ENCODE results near the gene DLG2.

The DLG2 gene

GRCh38 chr11:85184721-85185120, 442.4 kb downstream of the DLG2 start:
- no peak overlapping the region for H4K91ac ChIP-seq (ENCODE audit: low read length)
- H3K27ac ChIP-seq (ENCODE audit: low read length, poor library complexity, severe bottlenecking): no peak overlapping the region
- no peak overlapping the region for H3K4me3 ChIP-seq (ENCODE audit: insufficient read depth in 1 of 2, low read depth in 1 of 2, low read length in 2 of 2)
- no peak overlapping the region for H3K9ac ChIP-seq (ENCODE audit: low read length)
- no peaks in the 10 kb centered on the region for H3K4me1 ChIP-seq (ENCODE audit: control insufficient read depth, insufficient read depth, low read depth, low read length)
- H2AFZ ChIP-seq (ENCODE audit: low read depth, low read length): no peak overlapping the region
- H2BK15ac ChIP-seq (ENCODE audit: low read depth, poor library complexity, severe bottlenecking): no peak overlapping the region
- no CpG with 5 or more reads among the region's 1 CpG for WGBS
- H3K4ac ChIP-seq (ENCODE audit: low read depth in 1 of 2, low read length in 2 of 2): no peak overlapping the region
- no peak overlapping the region for H2BK12ac ChIP-seq (ENCODE audit: low read length in 2 of 2)
- DNase-seq: no peak
- H4K8ac ChIP-seq (ENCODE audit: low read length): no peak overlapping the region
- no peak overlapping the region for H3K18ac ChIP-seq (ENCODE audit: low read depth in 1 of 2, low read length in 2 of 2)
- no peak overlapping the region for H3K14ac ChIP-seq (ENCODE audit: low read length in 2 of 2)
- no peak overlapping the region for H2BK5ac ChIP-seq (ENCODE audit: low read depth, low read length, poor library complexity, severe bottlenecking)
- no peak overlapping the region for H2BK120ac ChIP-seq (ENCODE audit: low read depth, low read length)
- no peak overlapping the region for H2AK5ac ChIP-seq (ENCODE audit: low read length, severe bottlenecking)
- H3K9me3 ChIP-seq (ENCODE audit: control insufficient read depth, low read length): peaks cover 7% of the 10 kb centered on the region
- H3K23ac ChIP-seq (ENCODE audit: low read length in 2 of 2): no peak overlapping the region
- no peak overlapping the region for H3K4me2 ChIP-seq (ENCODE audit: low read length, poor library complexity, severe bottlenecking)
- H3K36me3 ChIP-seq (ENCODE audit: control insufficient read depth in 1 of 2, insufficient read depth in 2 of 2, low read depth in 1 of 2, low read length in 2 of 2): no peaks in the 10 kb centered on the region
- no peaks in the 10 kb centered on the region for H3K27me3 ChIP-seq (ENCODE audit: control insufficient read depth in 1 of 2, insufficient read depth in 1 of 2, low read length in 2 of 2)
- H3K79me1 ChIP-seq (replicated peaks; ENCODE audit: low read length, poor library complexity, severe bottlenecking): no peaks in the 10 kb centered on the region

- Histone ChIP-seq H3K4me1 (ENCODE audit: control insufficient read depth, insufficient read depth, low read depth, low read length) (no peaks in the 10 kb centered on the region), H2AFZ (ENCODE audit: low read depth, low read length) (no peak overlapping the region), H4K91ac (ENCODE audit: low read length) (no peak overlapping the region), H3K27ac (ENCODE audit: low read length, poor library complexity, severe bottlenecking) (no peak overlapping the region), H2BK5ac (ENCODE audit: low read depth, low read length, poor library complexity, severe bottlenecking) (no peak overlapping the region), H3K4me3 (ENCODE audit: insufficient read depth in 1 of 2, low read depth in 1 of 2, low read length in 2 of 2) (no peak overlapping the region), H3K36me3 (ENCODE audit: control insufficient read depth in 1 of 2, insufficient read depth in 2 of 2, low read depth in 1 of 2, low read length in 2 of 2) (no peaks in the 10 kb centered on the region), H3K23ac (ENCODE audit: low read length in 2 of 2) (no peak overlapping the region), H4K8ac (ENCODE audit: low read length) (no peak overlapping the region), H2BK120ac (ENCODE audit: low read depth, low read length) (no peak overlapping the region), H3K14ac (ENCODE audit: low read length in 2 of 2) (no peak overlapping the region), H3K4me2 (ENCODE audit: low read length, poor library complexity, severe bottlenecking) (no peak overlapping the region), H3K4ac (ENCODE audit: low read depth in 1 of 2, low read length in 2 of 2) (no peak overlapping the region), H2BK12ac (ENCODE audit: low read length in 2 of 2) (no peak overlapping the region), H2AK5ac (ENCODE audit: low read length, severe bottlenecking) (no peak overlapping the region), H3K79me1 (replicated peaks; ENCODE audit: low read length, poor library complexity, severe bottlenecking) (no peaks in the 10 kb centered on the region), H3K18ac (ENCODE audit: low read depth in 1 of 2, low read length in 2 of 2) (no peak overlapping the region), H3K27me3 (ENCODE audit: control insufficient read depth in 1 of 2, insufficient read depth in 1 of 2, low read length in 2 of 2) (no peaks in the 10 kb centered on the region), H2BK15ac (ENCODE audit: low read depth, poor library complexity, severe bottlenecking) (no peak overlapping the region), H3K9ac (ENCODE audit: low read length) (no peak overlapping the region), H3K9me3 (ENCODE audit: control insufficient read depth, low read length) (peaks cover under 1% of the 10 kb centered on the region)
- 71% methylated on average over 3 of the region's 4 CpGs for WGBS
- DNase-seq: peak; percentile 35
These were observed 444.4 kb downstream of the DLG2 start for GRCh38 chr11:85182441-85183387.

DNA sequence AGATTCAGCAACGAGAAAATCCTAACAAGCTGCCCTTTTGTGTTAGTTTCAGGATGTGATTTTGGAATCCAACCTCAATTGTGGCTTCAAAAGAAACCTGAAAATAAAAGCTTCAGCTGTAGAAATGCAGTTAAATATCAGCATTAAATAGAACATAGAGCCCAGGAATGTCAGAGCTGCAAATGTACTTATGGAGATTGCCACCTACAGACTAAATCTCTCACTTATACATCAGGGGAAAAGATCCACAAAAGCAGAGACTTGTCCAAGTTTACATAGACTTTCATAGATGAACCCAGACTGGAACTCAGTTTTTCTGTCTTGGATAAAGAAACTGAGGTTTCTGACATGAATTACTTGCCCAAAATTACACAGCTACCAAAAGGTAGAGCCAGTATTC, 446.6 kb downstream of the DLG2 start:
- Histone ChIP-seq H2BK5ac (ENCODE audit: low read depth, low read length, poor library complexity, severe bottlenecking) (no peak overlapping the region), H3K9ac (ENCODE audit: low read length) (no peak overlapping the region), H3K4me1 (ENCODE audit: control insufficient read depth, insufficient read depth, low read depth, low read length) (no peaks in the 10 kb centered on the region), H2BK15ac (ENCODE audit: low read depth, poor library complexity, severe bottlenecking) (no peak overlapping the region), H3K27ac (ENCODE audit: low read length, poor library complexity, severe bottlenecking) (no peak overlapping the region), H3K36me3 (ENCODE audit: control insufficient read depth in 1 of 2, insufficient read depth in 2 of 2, low read depth in 1 of 2, low read length in 2 of 2) (no peaks in the 10 kb centered on the region), H3K23ac (ENCODE audit: low read length in 2 of 2) (no peak overlapping the region), H2AFZ (ENCODE audit: low read depth, low read length) (no peak overlapping the region), H3K18ac (ENCODE audit: low read depth in 1 of 2, low read length in 2 of 2) (no peak overlapping the region), H4K8ac (ENCODE audit: low read length) (no peak overlapping the region), H2BK120ac (ENCODE audit: low read depth, low read length) (no peak overlapping the region), H3K4me3 (ENCODE audit: insufficient read depth in 1 of 2, low read depth in 1 of 2, low read length in 2 of 2) (no peak overlapping the region), H3K14ac (ENCODE audit: low read length in 2 of 2) (no peak overlapping the region), H3K9me3 (ENCODE audit: control insufficient read depth, low read length) (no peaks in the 10 kb centered on the region), H4K91ac (ENCODE audit: low read length) (no peak overlapping the region), H2BK12ac (ENCODE audit: low read length in 2 of 2) (no peak overlapping the region), H3K27me3 (ENCODE audit: control insufficient read depth in 1 of 2, insufficient read depth in 1 of 2, low read length in 2 of 2) (no peaks in the 10 kb centered on the region), H3K4me2 (ENCODE audit: low read length, poor library complexity, severe bottlenecking) (no peak overlapping the region), H3K4ac (ENCODE audit: low read depth in 1 of 2, low read length in 2 of 2) (no peak overlapping the region), H2AK5ac (ENCODE audit: low read length, severe bottlenecking) (no peak overlapping the region), H3K79me1 (replicated peaks; ENCODE audit: low read length, poor library complexity, severe bottlenecking) (no peaks in the 10 kb centered on the region)
- 40% methylated on average over 1 of the region's 1 CpG for WGBS
- DNase-seq: no peak

DNA sequence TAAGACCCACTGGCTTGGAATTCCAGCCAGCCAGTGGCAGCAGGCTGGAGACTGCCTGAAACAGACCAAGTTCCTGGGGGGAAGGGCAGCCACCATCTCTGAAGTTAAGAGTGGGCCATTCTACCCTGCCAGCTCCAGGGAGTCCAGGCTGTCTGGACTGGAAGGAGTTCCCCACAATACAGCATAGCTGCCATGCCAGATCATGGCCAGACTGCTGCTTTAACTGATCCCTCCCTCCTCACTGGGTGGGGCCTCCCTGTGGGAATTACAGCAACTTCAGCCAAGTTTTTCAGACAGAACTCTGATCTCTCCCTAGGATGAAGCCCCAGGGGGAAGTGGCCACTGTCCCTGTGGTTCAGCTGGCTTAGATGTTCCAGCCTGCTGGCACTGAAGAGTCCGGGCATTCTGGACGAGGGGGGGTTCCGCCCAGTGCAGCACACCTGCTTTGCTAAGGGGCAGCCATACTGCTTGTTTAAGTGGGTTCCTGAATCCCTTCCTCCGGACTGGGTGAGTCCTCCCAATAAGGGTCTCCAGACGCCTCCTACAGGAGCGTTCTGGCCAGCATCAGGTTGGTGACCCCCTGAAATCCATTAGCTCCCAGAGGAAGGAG, 455.4 kb downstream of the DLG2 start:
- no peaks in the 10 kb centered on the region for H3K79me1 ChIP-seq (replicated peaks; ENCODE audit: low read length, poor library complexity, severe bottlenecking)
- no peak overlapping the region for H3K23ac ChIP-seq (ENCODE audit: low read length in 2 of 2)
- H3K27ac ChIP-seq (ENCODE audit: low read length, poor library complexity, severe bottlenecking): no peak overlapping the region
- H2AFZ ChIP-seq (ENCODE audit: low read depth, low read length): peak overlapping the region; percentile 5
- no peak overlapping the region for H2BK12ac ChIP-seq (ENCODE audit: low read length in 2 of 2)
- no peak overlapping the region for H2BK120ac ChIP-seq (ENCODE audit: low read depth, low read length)
- no peak overlapping the region for H3K4me3 ChIP-seq (ENCODE audit: insufficient read depth in 1 of 2, low read depth in 1 of 2, low read length in 2 of 2)
- H3K4me2 ChIP-seq (ENCODE audit: low read length, poor library complexity, severe bottlenecking): no peak overlapping the region
- H3K4ac ChIP-seq (ENCODE audit: low read depth in 1 of 2, low read length in 2 of 2): no peak overlapping the region
- DNase-seq: no peak
- no peak overlapping the region for H3K18ac ChIP-seq (ENCODE audit: low read depth in 1 of 2, low read length in 2 of 2)
- no peak overlapping the region for H4K8ac ChIP-seq (ENCODE audit: low read length)
- no peak overlapping the region for H2AK5ac ChIP-seq (ENCODE audit: low read length, severe bottlenecking)
- H3K36me3 ChIP-seq (ENCODE audit: control insufficient read depth in 1 of 2, insufficient read depth in 2 of 2, low read depth in 1 of 2, low read length in 2 of 2): no peaks in the 10 kb centered on the region
- no peak overlapping the region for H3K14ac ChIP-seq (ENCODE audit: low read length in 2 of 2)
- H2BK15ac ChIP-seq (ENCODE audit: low read depth, poor library complexity, severe bottlenecking): no peak overlapping the region
- H3K9me3 ChIP-seq (ENCODE audit: control insufficient read depth, low read length): peaks cover 9% of the 10 kb centered on the region
- WGBS: 94% methylated on average over 6 of the region's 6 CpGs
- H3K4me1 ChIP-seq (ENCODE audit: control insufficient read depth, insufficient read depth, low read depth, low read length): no peaks in the 10 kb centered on the region
- H3K27me3 ChIP-seq (ENCODE audit: control insufficient read depth in 1 of 2, insufficient read depth in 1 of 2, low read length in 2 of 2): no peaks in the 10 kb centered on the region
- H4K91ac ChIP-seq (ENCODE audit: low read length): no peak overlapping the region
- no peak overlapping the region for H3K9ac ChIP-seq (ENCODE audit: low read length)
- no peak overlapping the region for H2BK5ac ChIP-seq (ENCODE audit: low read depth, low read length, poor library complexity, severe bottlenecking)

Data from mesenchymal stem cell (in vitro differentiated cells and primary cell).